WTC11 (cell line): ENCODE data around the gene GINS1. TPM values are rescaled to one million over a fixed set of nuclear protein-coding genes. Genes with fewer than 3 reads are reported as not detected.

ENCODE experiments used
- ATAC-seq: fragments of 200-7000 bp; cut with Tn5 transposase; 2 replicates; pipeline ENCODE4 v1.10.0; 2021; ENCODE audit warnings: mild to moderate bottlenecking, moderate library complexity
- CTCF ChIA-PET: fragments of 300-600 bp; sonication (Branson Sonifier 250); formaldehyde crosslinking; loops from one replicate; lab custom pipeline; 2021; ENCODE audit warnings: antibody characterized with exemption; lab: Charles Lee
- POLR2A ChIA-PET: fragments of 350-600 bp; sonication (Branson Sonifier 250); formaldehyde crosslinking; loops from one replicate; lab custom pipeline; 2021; ENCODE audit warnings: antibody characterized with exemption; lab: Charles Lee
- DNase-seq: peaks from one replicate; pipeline ENCODE4 v3.0.0; 2021; ENCODE audit warnings: low spot score
- H3K27ac Mint-ChIP-seq: 2 replicates; pipeline ENCODE4 v1.8.0; 2021; ENCODE audit warnings: mixed read lengths
- H3K27me3 Mint-ChIP-seq: 2 replicates; pipeline ENCODE4 v1.8.0; 2021; ENCODE audit warnings: low read depth, mild to moderate bottlenecking, moderate library complexity, mixed read lengths
- H3K36me3 Mint-ChIP-seq: 2 replicates; pipeline ENCODE4 v1.8.0; 2021; ENCODE audit warnings: mixed read lengths
- H3K4me1 Mint-ChIP-seq: 2 replicates; pipeline ENCODE4 v1.8.0; 2022; ENCODE audit warnings: mixed read lengths
- H3K4me3 Mint-ChIP-seq: 2 replicates; pipeline ENCODE4 v1.8.0; 2021; ENCODE audit warnings: mild to moderate bottlenecking, moderate library complexity, mixed read lengths
- H3K9me3 Mint-ChIP-seq: 2 replicates; pipeline ENCODE4 v1.8.0; 2021; ENCODE audit warnings: mixed read lengths
- ATF1 ChIP-seq: sonication (generic); formaldehyde crosslinking; IDR thresholded peaks from 2 replicates; pipeline ENCODE4 v1.8.1; 2023; ENCODE audit warnings: mild to moderate bottlenecking, moderate library complexity, missing genetic modification reagents
- GTF2I ChIP-seq: fragments of 250-450 bp; sonication (Bioruptor Pico); conservative IDR thresholded peaks from 2 replicates; pipeline ENCODE4 v1.4.0; 2021; ENCODE audit warnings: mild to moderate bottlenecking
- JUN ChIP-seq: sonication (generic); formaldehyde crosslinking; IDR thresholded peaks from 2 replicates; pipeline ENCODE4 v1.8.0; 2023; ENCODE audit warnings: mild to moderate bottlenecking, missing genetic modification reagents
- MYBL2 ChIP-seq: sonication (generic); formaldehyde crosslinking; IDR thresholded peaks from 2 replicates; pipeline ENCODE4 v1.8.1; 2023; ENCODE audit warnings: mild to moderate bottlenecking, moderate library complexity, missing genetic modification reagents
- NR1H2 ChIP-seq: sonication (generic); formaldehyde crosslinking; IDR thresholded peaks from 2 replicates; pipeline ENCODE4 v1.9.0; 2021; ENCODE audit warnings: mild to moderate bottlenecking, moderate library complexity, missing genetic modification reagents
- NR3C1 ChIP-seq: sonication (generic); formaldehyde crosslinking; conservative IDR thresholded peaks from 2 replicates; pipeline ENCODE4 v1.8.1; 2023; ENCODE audit warnings: low read depth, mild to moderate bottlenecking, missing genetic modification reagents
- SMAD3 ChIP-seq: sonication (generic); formaldehyde crosslinking; IDR thresholded peaks from 2 replicates; pipeline ENCODE4 v1.8.0; 2022; ENCODE audit warnings: missing genetic modification reagents, mild to moderate bottlenecking, borderline replicate concordance
- SOX15 ChIP-seq: fragments of 250-450 bp; sonication (Bioruptor Pico); IDR thresholded peaks from 2 replicates; pipeline ENCODE4 v1.9.0; 2021; ENCODE audit warnings: mild to moderate bottlenecking
- TEAD1 ChIP-seq: sonication (generic); formaldehyde crosslinking; IDR thresholded peaks from 2 replicates; pipeline ENCODE4 v1.8.0; 2022; ENCODE audit warnings: mild to moderate bottlenecking, missing genetic modification reagents
- TP53 ChIP-seq: sonication (generic); formaldehyde crosslinking; IDR thresholded peaks from 2 replicates; pipeline ENCODE4 v1.8.1; 2023; ENCODE audit warnings: mild to moderate bottlenecking, missing genetic modification reagents
- ZBTB21 ChIP-seq: sonication (generic); formaldehyde crosslinking; IDR thresholded peaks from 2 replicates; pipeline ENCODE4 v1.8.1; 2023; ENCODE audit warnings: mild to moderate bottlenecking, missing genetic modification reagents, borderline replicate concordance
- ZNF121 ChIP-seq: sonication (generic); formaldehyde crosslinking; IDR thresholded peaks from 2 replicates; pipeline ENCODE4 v1.8.0; 2023; ENCODE audit warnings: missing genetic modification reagents
- ZNF232 ChIP-seq: sonication (generic); formaldehyde crosslinking; IDR thresholded peaks from 2 replicates; pipeline ENCODE4 v1.8.0; 2022; ENCODE audit warnings: mild to moderate bottlenecking, missing genetic modification reagents
- ZNF317 ChIP-seq: sonication (generic); formaldehyde crosslinking; IDR thresholded peaks from 2 replicates; pipeline ENCODE4 v1.8.1; 2023; ENCODE audit warnings: low read depth, mild to moderate bottlenecking, moderate library complexity, missing genetic modification reagents, borderline replicate concordance
- total RNA-seq: library from RNA; stranded (reverse); gene quantifications from 3 replicates; pipeline ENCODE4 v1.2.3, GENCODE V29; 2021
- TF ChIP-seq, protein P1 (sequence below): sonication (generic); formaldehyde crosslinking; IDR thresholded peaks from 2 replicates; pipeline ENCODE4 v1.8.0; 2023; ENCODE audit warnings: missing genetic modification reagents, mild to moderate bottlenecking, borderline replicate concordance
- TF ChIP-seq, protein P2 (sequence below): fragments of 250-450 bp; sonication (Bioruptor Pico); IDR thresholded peaks from 2 replicates; pipeline ENCODE4 v2.1.2; 2022; ENCODE audit warnings: mild to moderate bottlenecking, moderate library complexity
- TF ChIP-seq, protein P3 (sequence below): sonication (generic); formaldehyde crosslinking; IDR thresholded peaks from 2 replicates; pipeline ENCODE4 v1.8.0; 2022; ENCODE audit warnings: mild to moderate bottlenecking, missing genetic modification reagents
- TF ChIP-seq, protein P4 (sequence below): sonication (generic); formaldehyde crosslinking; IDR thresholded peaks from 2 replicates; pipeline ENCODE4 v1.8.1; 2022; ENCODE audit warnings: missing genetic modification reagents, borderline replicate concordance
- TF ChIP-seq, protein P5 (sequence below): sonication (generic); formaldehyde crosslinking; conservative IDR thresholded peaks from 2 replicates; pipeline ENCODE4 v1.8.1; 2023; ENCODE audit warnings: mild to moderate bottlenecking, low read depth, missing genetic modification reagents, moderate library complexity

GINS1 gene
- total RNA-seq, 1 experiment from 2014 or later: 70.4 TPM

DNA sequence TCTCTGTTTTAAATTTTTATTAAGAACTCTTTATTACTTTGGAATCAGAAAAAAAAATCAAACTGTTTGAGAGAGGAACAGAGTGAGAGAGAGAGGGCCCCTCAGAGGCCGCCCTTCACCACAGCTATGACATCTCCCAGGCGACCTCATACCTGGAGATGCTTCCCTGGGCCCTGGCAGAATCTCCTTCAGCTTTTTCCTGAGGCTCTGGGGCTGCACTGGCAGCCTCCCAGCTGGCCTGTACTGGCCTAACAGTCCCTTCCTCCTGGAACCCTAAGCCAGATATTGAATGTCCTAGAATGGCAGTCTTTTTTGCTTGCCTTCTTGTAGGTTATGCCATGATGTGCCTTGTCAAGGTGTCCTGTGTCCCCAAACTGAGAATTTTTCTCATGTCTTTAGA is 30.6 kb upstream of the GINS1 start:
- peaks cover 4% of the 10 kb centered on the region for H3K4me1 Mint-ChIP-seq
- peaks cover 17% of the 10 kb centered on the region for H3K9me3 Mint-ChIP-seq
- no peak for DNase-seq
- no peaks in the 10 kb centered on the region for H3K27me3 Mint-ChIP-seq
- H3K36me3 Mint-ChIP-seq: peaks cover 32% of the 10 kb centered on the region
- ChIA-PET CTCF (interaction anchor here (0.5 kb wide), 1 partner anchor 15 kb away, joined by 4 read pairs; no protein-coding TSS in a partner anchor), POLR2A (no interaction called here)
- TF ChIP-seq, protein P1, sequence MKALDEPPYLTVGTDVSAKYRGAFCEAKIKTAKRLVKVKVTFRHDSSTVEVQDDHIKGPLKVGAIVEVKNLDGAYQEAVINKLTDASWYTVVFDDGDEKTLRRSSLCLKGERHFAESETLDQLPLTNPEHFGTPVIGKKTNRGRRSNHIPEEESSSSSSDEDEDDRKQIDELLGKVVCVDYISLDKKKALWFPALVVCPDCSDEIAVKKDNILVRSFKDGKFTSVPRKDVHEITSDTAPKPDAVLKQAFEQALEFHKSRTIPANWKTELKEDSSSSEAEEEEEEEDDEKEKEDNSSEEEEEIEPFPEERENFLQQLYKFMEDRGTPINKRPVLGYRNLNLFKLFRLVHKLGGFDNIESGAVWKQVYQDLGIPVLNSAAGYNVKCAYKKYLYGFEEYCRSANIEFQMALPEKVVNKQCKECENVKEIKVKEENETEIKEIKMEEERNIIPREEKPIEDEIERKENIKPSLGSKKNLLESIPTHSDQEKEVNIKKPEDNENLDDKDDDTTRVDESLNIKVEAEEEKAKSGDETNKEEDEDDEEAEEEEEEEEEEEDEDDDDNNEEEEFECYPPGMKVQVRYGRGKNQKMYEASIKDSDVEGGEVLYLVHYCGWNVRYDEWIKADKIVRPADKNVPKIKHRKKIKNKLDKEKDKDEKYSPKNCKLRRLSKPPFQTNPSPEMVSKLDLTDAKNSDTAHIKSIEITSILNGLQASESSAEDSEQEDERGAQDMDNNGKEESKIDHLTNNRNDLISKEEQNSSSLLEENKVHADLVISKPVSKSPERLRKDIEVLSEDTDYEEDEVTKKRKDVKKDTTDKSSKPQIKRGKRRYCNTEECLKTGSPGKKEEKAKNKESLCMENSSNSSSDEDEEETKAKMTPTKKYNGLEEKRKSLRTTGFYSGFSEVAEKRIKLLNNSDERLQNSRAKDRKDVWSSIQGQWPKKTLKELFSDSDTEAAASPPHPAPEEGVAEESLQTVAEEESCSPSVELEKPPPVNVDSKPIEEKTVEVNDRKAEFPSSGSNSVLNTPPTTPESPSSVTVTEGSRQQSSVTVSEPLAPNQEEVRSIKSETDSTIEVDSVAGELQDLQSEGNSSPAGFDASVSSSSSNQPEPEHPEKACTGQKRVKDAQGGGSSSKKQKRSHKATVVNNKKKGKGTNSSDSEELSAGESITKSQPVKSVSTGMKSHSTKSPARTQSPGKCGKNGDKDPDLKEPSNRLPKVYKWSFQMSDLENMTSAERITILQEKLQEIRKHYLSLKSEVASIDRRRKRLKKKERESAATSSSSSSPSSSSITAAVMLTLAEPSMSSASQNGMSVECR (CRISPR knock-in tag): no peak
- TF ChIP-seq SOX15 (CRISPR knock-in tag): no peak
- no peak for TF ChIP-seq NR3C1 (CRISPR knock-in tag)
- TF ChIP-seq MYBL2 (CRISPR knock-in tag): no peak
- TF ChIP-seq, protein P2, sequence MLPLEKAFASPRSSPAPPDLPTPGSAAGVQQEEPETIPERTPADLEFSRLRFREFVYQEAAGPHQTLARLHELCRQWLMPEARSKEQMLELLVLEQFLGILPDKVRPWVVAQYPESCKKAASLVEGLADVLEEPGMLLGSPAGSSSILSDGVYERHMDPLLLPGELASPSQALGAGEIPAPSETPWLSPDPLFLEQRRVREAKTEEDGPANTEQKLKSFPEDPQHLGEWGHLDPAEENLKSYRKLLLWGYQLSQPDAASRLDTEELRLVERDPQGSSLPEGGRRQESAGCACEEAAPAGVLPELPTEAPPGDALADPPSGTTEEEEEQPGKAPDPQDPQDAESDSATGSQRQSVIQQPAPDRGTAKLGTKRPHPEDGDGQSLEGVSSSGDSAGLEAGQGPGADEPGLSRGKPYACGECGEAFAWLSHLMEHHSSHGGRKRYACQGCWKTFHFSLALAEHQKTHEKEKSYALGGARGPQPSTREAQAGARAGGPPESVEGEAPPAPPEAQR (CRISPR knock-in tag): no peak
- no peak for TF ChIP-seq SMAD3 (CRISPR knock-in tag)
- TF ChIP-seq, protein P3, sequence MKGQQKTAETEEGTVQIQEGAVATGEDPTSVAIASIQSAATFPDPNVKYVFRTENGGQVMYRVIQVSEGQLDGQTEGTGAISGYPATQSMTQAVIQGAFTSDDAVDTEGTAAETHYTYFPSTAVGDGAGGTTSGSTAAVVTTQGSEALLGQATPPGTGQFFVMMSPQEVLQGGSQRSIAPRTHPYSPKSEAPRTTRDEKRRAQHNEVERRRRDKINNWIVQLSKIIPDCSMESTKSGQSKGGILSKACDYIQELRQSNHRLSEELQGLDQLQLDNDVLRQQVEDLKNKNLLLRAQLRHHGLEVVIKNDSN: no peak
- TF ChIP-seq, protein P4, sequence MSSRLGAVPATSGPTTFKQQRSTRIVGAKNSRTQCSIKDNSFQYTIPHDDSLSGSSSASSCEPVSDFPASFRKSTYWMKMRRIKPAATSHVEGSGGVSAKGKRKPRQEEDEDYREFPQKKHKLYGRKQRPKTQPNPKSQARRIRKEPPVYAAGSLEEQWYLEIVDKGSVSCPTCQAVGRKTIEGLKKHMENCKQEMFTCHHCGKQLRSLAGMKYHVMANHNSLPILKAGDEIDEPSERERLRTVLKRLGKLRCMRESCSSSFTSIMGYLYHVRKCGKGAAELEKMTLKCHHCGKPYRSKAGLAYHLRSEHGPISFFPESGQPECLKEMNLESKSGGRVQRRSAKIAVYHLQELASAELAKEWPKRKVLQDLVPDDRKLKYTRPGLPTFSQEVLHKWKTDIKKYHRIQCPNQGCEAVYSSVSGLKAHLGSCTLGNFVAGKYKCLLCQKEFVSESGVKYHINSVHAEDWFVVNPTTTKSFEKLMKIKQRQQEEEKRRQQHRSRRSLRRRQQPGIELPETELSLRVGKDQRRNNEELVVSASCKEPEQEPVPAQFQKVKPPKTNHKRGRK (CRISPR knock-in tag): no peak
- TF ChIP-seq TEAD1: no peak
- TF ChIP-seq ZNF121 (CRISPR knock-in tag): no peak
- TF ChIP-seq ATF1 (CRISPR knock-in tag): no peak
- no peak for TF ChIP-seq GTF2I (CRISPR knock-in tag)
- TF ChIP-seq ZBTB21 (CRISPR knock-in tag): no peak
- no peak for TF ChIP-seq TP53 (CRISPR knock-in tag)
- TF ChIP-seq ZNF317 (CRISPR knock-in tag): no peak
- H3K4me3 Mint-ChIP-seq: no peak overlapping the region
- ATAC-seq: no peak
- H3K27ac Mint-ChIP-seq: no peak overlapping the region

DNA sequence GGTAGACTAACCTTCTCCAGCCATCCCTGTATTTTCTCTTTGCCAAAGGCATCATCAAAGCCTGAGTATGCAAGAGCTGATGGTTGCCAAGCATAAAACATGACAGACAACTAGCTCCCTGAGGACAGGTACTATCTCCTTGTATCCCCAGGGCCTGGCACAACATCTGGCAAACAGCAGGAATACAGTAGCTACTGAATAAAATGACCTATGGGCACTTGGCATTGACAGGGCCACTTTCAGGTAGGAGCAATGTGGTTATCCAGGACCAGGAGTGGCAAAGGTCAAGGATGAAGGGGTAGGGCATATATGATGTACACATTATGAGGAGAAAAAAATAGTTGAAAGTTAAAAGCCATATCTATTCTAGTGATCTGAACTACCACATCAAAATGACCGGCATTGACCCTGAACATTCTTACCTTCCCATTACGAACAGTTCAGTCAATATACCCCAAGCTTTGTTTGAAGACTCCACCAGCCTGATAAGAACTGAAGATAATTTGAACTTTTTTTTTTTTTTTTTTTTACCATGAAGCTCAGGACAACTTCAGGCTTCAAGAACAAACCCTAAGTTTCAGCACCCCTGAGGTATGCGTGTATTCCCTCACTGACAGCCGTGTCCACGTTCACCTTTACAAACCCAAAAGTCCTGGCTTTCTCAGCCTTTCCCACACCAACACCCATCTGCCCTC is 29.1 kb upstream of the GINS1 start:
- H3K27ac Mint-ChIP-seq: no peak overlapping the region
- ChIA-PET CTCF (no interaction called here), POLR2A (interaction anchor here (0.6 kb wide), 1 partner anchor 13 kb away, joined by 5 read pairs; no protein-coding TSS in a partner anchor)

More for the DNA sequence above, 29.1 kb upstream of the GINS1 start:
- Mint-ChIP-seq H3K36me3 (peaks cover 24% of the 10 kb centered on the region), H3K4me3 (no peak overlapping the region), H3K27me3 (no peaks in the 10 kb centered on the region), H3K9me3 (peaks cover 7% of the 10 kb centered on the region; the same call in 1 of the 2 replicates), H3K4me1 (0 out of 2 replicates have a peak, but pooled peaks cover 3% of the 10 kb centered on the region)
- ATAC-seq: no peak
- DNase-seq: no peak
- TF ChIP-seq JUN (CRISPR knock-in tag) (no peak), NR1H2 (CRISPR knock-in tag) (no peak), ZNF232 (CRISPR knock-in tag) (no peak)
- TF ChIP-seq, protein P5, sequence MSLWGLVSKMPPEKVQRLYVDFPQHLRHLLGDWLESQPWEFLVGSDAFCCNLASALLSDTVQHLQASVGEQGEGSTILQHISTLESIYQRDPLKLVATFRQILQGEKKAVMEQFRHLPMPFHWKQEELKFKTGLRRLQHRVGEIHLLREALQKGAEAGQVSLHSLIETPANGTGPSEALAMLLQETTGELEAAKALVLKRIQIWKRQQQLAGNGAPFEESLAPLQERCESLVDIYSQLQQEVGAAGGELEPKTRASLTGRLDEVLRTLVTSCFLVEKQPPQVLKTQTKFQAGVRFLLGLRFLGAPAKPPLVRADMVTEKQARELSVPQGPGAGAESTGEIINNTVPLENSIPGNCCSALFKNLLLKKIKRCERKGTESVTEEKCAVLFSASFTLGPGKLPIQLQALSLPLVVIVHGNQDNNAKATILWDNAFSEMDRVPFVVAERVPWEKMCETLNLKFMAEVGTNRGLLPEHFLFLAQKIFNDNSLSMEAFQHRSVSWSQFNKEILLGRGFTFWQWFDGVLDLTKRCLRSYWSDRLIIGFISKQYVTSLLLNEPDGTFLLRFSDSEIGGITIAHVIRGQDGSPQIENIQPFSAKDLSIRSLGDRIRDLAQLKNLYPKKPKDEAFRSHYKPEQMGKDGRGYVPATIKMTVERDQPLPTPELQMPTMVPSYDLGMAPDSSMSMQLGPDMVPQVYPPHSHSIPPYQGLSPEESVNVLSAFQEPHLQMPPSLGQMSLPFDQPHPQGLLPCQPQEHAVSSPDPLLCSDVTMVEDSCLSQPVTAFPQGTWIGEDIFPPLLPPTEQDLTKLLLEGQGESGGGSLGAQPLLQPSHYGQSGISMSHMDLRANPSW (CRISPR knock-in tag): no peak
